Activated CD4-positive, alpha-beta T cell treated with anti-CD3 and anti-CD28 coated beads for 24 hours (primary cell): ENCODE data around the gene ZFPM1.
A peak's percentile ranks its signal among the peaks of the same experiment; 100 is the strongest.

Experiments used
- DNase-seq, 2 donors: peaks; one replicate each; pipeline ENCODE4 v3.0.0-alpha.2; 2020; ENCODE audit warnings: low read depth in 2 of 2

ZFPM1 gene

GRCh38 chr16:88526008-88526905, 73.2 kb downstream of the ZFPM1 start:
- no peak for DNase-seq

- DNase-seq, result no peak
These were observed 73.8 kb downstream of the ZFPM1 start for GRCh38 chr16:88526906-88527185.

GRCh38 chr16:88527186-88527936, 74.3 kb downstream of the ZFPM1 start:
- peak; percentile 54 for DNase-seq

GRCh38 chr16:88527937-88528743, 75.1 kb downstream of the ZFPM1 start:
- no peak for DNase-seq

- DNase-seq, result no peak
These were observed 75.8 kb downstream of the ZFPM1 start for GRCh38 chr16:88528902-88529318.

GRCh38 chr16:88529596-88529995, 76.5 kb downstream of the ZFPM1 start:
- no peak for DNase-seq

- no peak for DNase-seq
These were observed 77.2 kb downstream of the ZFPM1 start for GRCh38 chr16:88530051-88530857.

GRCh38 chr16:88530858-88531203, 77.8 kb downstream of the ZFPM1 start:
- no peak for DNase-seq

- no peak for DNase-seq
These were observed 78.3 kb downstream of the ZFPM1 start for GRCh38 chr16:88531346-88531745.

GRCh38 chr16:88531931-88532433, 78.9 kb downstream of the ZFPM1 start:
- no peak for DNase-seq

GRCh38 chr16:88532434-88533241, 79.6 kb downstream of the ZFPM1 start:
- no peak for DNase-seq

- DNase-seq, result no peak
These were observed 80.4 kb downstream of the ZFPM1 start for GRCh38 chr16:88533381-88533917.

- peak; percentile 68 to 72 for DNase-seq
These were observed 81.0 kb downstream of the ZFPM1 start for GRCh38 chr16:88533932-88534637.

- DNase-seq, result peak in 1 of 2 donors; percentile 20
These were observed 81.6 kb downstream of the ZFPM1 start for GRCh38 chr16:88534638-88535190.

- no peak for DNase-seq
These were observed 82.2 kb downstream of the ZFPM1 start for GRCh38 chr16:88535191-88535856.

GRCh38 chr16:88535857-88536222, 82.8 kb downstream of the ZFPM1 start:
- no peak for DNase-seq

- DNase-seq, result no peak
These were observed 83.4 kb downstream of the ZFPM1 start for GRCh38 chr16:88536510-88536909.

- DNase-seq, result no peak
These were observed 84.1 kb downstream of the ZFPM1 start for GRCh38 chr16:88536971-88537751.
